H1 (cell line): ENCODE results near the gene MRPS34. TPM values are rescaled to one million over a fixed set of nuclear protein-coding genes. Genes with fewer than 3 reads are reported as not detected.

Source experiments
- CTCF ChIA-PET: fragments of 300-600 bp; sonication (Branson Sonifier 250); formaldehyde crosslinking; loops from one replicate; lab custom pipeline; 2021; ENCODE audit not compliant: partially characterized antibody; lab: Charles Lee
- POLR2A ChIA-PET: fragments of 300-600 bp; sonication (Branson Sonifier 250); formaldehyde crosslinking; loops from one replicate; lab custom pipeline; 2021; ENCODE audit warnings: inconsistent platforms; ENCODE audit not compliant: partially characterized antibody; lab: Charles Lee
- DNase-seq, 2 experiments: peaks; one replicate each; pipeline versions ENCODE4 v3.0.0 to v3.0.0-alpha.2; 2010 to 2022; ENCODE audit warnings: low spot score in 2 of 2, low read depth in 1 of 2, mixed read lengths in 1 of 2
- FAIRE-seq: peaks from 2 replicates; lab custom pipeline; 2011; peaks lifted over from hg19 to GRCh38; lab: Jason Lieb, UNC
- H2AFZ ChIP-seq: 2 replicates; pipeline ENCODE4 v1.8.1; 2012; ENCODE audit warnings: low read length, inconsistent platforms
- H2AK5ac ChIP-seq: 2 replicates; pipeline ENCODE4 v1.6.1; 2013; ENCODE audit warnings: low read depth, low read length
- H2BK120ac ChIP-seq: replicated peaks from 2 replicates; pipeline ENCODE3; 2013; ENCODE audit warnings: low read depth, low read length, inconsistent platforms
- H2BK12ac ChIP-seq: 2 replicates; pipeline ENCODE4 v1.6.1; 2013; ENCODE audit warnings: low read depth, low read length
- H2BK15ac ChIP-seq: 2 replicates; pipeline ENCODE4 v1.6.1; 2013; ENCODE audit warnings: low read length
- H2BK20ac ChIP-seq: 2 replicates; pipeline ENCODE4 v1.6.1; 2013; ENCODE audit warnings: low read length
- H2BK5ac ChIP-seq: 2 replicates; pipeline ENCODE4 v1.6.1; 2013; ENCODE audit warnings: low read depth, low read length
- H3K14ac ChIP-seq: 2 replicates; pipeline ENCODE4 v1.6.1; 2013; ENCODE audit warnings: inconsistent platforms; ENCODE audit not compliant: insufficient read length
- H3K18ac ChIP-seq: 2 replicates; pipeline ENCODE4 v1.6.1; 2013; ENCODE audit warnings: low read length; ENCODE audit errors: extremely low read depth
- H3K23ac ChIP-seq: 2 replicates; pipeline ENCODE4 v1.6.1; 2013; ENCODE audit warnings: inconsistent platforms; ENCODE audit not compliant: insufficient read length
- H3K23me2 ChIP-seq: 2 replicates; pipeline ENCODE4 v1.6.1; 2013; ENCODE audit warnings: low read depth, low read length
- H3K27ac ChIP-seq: 2 replicates; pipeline ENCODE4 v1.6.1; 2011; ENCODE audit warnings: low read depth, low read length, inconsistent platforms
- H3K27me3 ChIP-seq, 4 experiments: replicated peaks in 1 of 4; 1 replicate in 1 of 4; 2 replicates in 3 of 4; pipeline versions ENCODE4 v1.6.1 to v1.8.1; 2011 to 2013; ENCODE audit warnings: low read length in 3 of 4, mild to moderate bottlenecking in 3 of 4, inconsistent platforms in 2 of 4, mixed read lengths in 2 of 4, moderate library complexity in 1 of 4; ENCODE audit not compliant: control insufficient read depth in 3 of 4, insufficient read depth in 3 of 4; ENCODE audit errors: extremely low read depth in 1 of 4
- H3K36me3 ChIP-seq, 4 experiments: 2 replicates each; pipeline versions ENCODE4 v1.6.1 to v1.8.1; 2011 to 2013; ENCODE audit warnings: mild to moderate bottlenecking in 4 of 4, low read length in 3 of 4, moderate library complexity in 2 of 4, control low read depth in 1 of 4, inconsistent platforms in 1 of 4; ENCODE audit not compliant: insufficient read depth in 4 of 4, control insufficient read depth in 2 of 4
- H3K4ac ChIP-seq: replicated peaks from 2 replicates; pipeline ENCODE3; 2013; ENCODE audit warnings: low read length, low read depth, mixed read lengths, inconsistent platforms; ENCODE audit not compliant: insufficient read length
- H3K4me1 ChIP-seq, 4 experiments: replicated peaks in 1 of 4; 1 replicate in 1 of 4; 2 replicates in 3 of 4; pipeline versions ENCODE4 v1.6.1 to v1.8.1; 2011 to 2013; ENCODE audit warnings: low read length in 3 of 4, inconsistent platforms in 2 of 4, mixed read lengths in 1 of 4; ENCODE audit not compliant: insufficient read depth in 4 of 4, control insufficient read depth in 3 of 4
- H3K4me2 ChIP-seq, 2 experiments: 2 replicates each; pipeline versions ENCODE4 v1.6.1 to v1.8.1; 2011 to 2013; ENCODE audit warnings: low read depth in 2 of 2, low read length in 2 of 2, control low read depth in 1 of 2, inconsistent platforms in 1 of 2, mild to moderate bottlenecking in 1 of 2; ENCODE audit not compliant: insufficient read depth in 1 of 2
- H3K4me3 ChIP-seq, 4 experiments: fragments of 200-600, 300-600 bp in 1 of 4; sonication (generic), shearing (Covaris generic), sonication (Bioruptor Twin) in 1 of 4; 2 replicates each; pipeline versions ENCODE4 v1.5.1 to v1.8.1; 2011 to 2016; ENCODE audit warnings: low read length in 4 of 4, low read depth in 3 of 4, control low read depth in 2 of 4, inconsistent platforms in 2 of 4, mild to moderate bottlenecking in 2 of 4, mixed read lengths in 1 of 4, moderate library complexity in 1 of 4; ENCODE audit not compliant: insufficient read depth in 2 of 4; ENCODE audit errors: extremely low read depth in 1 of 4
- H3K56ac ChIP-seq: replicated peaks from 2 replicates; pipeline ENCODE3; 2013; ENCODE audit warnings: low read depth, mild to moderate bottlenecking, mixed read lengths, low read length, inconsistent platforms; ENCODE audit not compliant: insufficient read length
- H3K79me1 ChIP-seq: 2 replicates; pipeline ENCODE4 v1.6.1; 2013; ENCODE audit warnings: low read depth, low read length, control low read depth
- H3K79me2 ChIP-seq, 2 experiments: 2 replicates each; pipeline versions ENCODE4 v1.6.1 to v1.8.1; 2012 to 2013; ENCODE audit warnings: low read length in 2 of 2, mild to moderate bottlenecking in 2 of 2, inconsistent platforms in 1 of 2; ENCODE audit not compliant: insufficient read depth in 2 of 2, control insufficient read depth in 1 of 2
- H3K9ac ChIP-seq, 4 experiments: replicated peaks in 1 of 4; 1 replicate in 1 of 4; 2 replicates in 3 of 4; pipeline versions ENCODE4 v1.6.1 to v1.8.1; 2011 to 2013; ENCODE audit warnings: low read depth in 3 of 4, low read length in 3 of 4, control low read depth in 2 of 4, mild to moderate bottlenecking in 2 of 4, moderate library complexity in 2 of 4, inconsistent platforms in 1 of 4; ENCODE audit errors: extremely low read depth in 1 of 4
- H3K9me3 ChIP-seq, 2 experiments: 2 replicates each; pipeline versions ENCODE4 v1.6.1 to v1.8.1; 2012 to 2013; ENCODE audit warnings: mild to moderate bottlenecking in 2 of 2, moderate library complexity in 2 of 2, control low read depth in 1 of 2, inconsistent platforms in 1 of 2, low read depth in 1 of 2, low read length in 1 of 2, mixed read lengths in 1 of 2; ENCODE audit not compliant: insufficient read depth in 2 of 2
- H4K20me1 ChIP-seq, 2 experiments: replicated peaks in 1 of 2; 2 replicates each; pipeline versions ENCODE3 to v1.8.1; 2011 to 2013; ENCODE audit warnings: inconsistent platforms in 2 of 2, low read length in 2 of 2, mild to moderate bottlenecking in 1 of 2; ENCODE audit not compliant: insufficient read depth in 2 of 2, control insufficient read depth in 1 of 2
- H4K5ac ChIP-seq: 2 replicates; pipeline ENCODE4 v1.6.1; 2013; ENCODE audit warnings: low read length, low read depth, mixed read lengths, inconsistent platforms; ENCODE audit not compliant: insufficient read length
- H4K8ac ChIP-seq: 2 replicates; pipeline ENCODE4 v1.8.0; 2013; ENCODE audit warnings: mild to moderate bottlenecking, moderate library complexity, low read length, inconsistent platforms; ENCODE audit not compliant: insufficient read depth; ENCODE audit errors: extremely low read depth
- H4K91ac ChIP-seq: replicated peaks from 2 replicates; pipeline ENCODE3; 2013; ENCODE audit warnings: low read length, mixed read lengths, inconsistent platforms; ENCODE audit not compliant: insufficient read length
- POLR2AphosphoS5 ChIP-seq: IDR thresholded peaks from 2 replicates; pipeline ENCODE4 v1.6.1; 2011; ENCODE audit warnings: low read depth, low read length
- TAF1 ChIP-seq: IDR thresholded peaks from 2 replicates; pipeline ENCODE4 v1.6.1; 2011; ENCODE audit warnings: mild to moderate bottlenecking, low read depth, low read length
- WGBS, 2 experiments: shearing (Covaris generic) in 1 of 2; methylation state at CpG; one replicate each; pipeline versions ENCODE4 v1.1.6 to v1.1.7; 2013 to 2015; ENCODE audit warnings: low lambda C conversion rate in 2 of 2, mixed read lengths in 2 of 2, inconsistent platforms in 1 of 2, low coverage in 1 of 2, missing lambda C conversion rate in 1 of 2; ENCODE audit not compliant: insufficient replicate concordance in 2 of 2, insufficient coverage in 1 of 2, insufficient read length in 1 of 2; ENCODE audit errors: extremely low coverage in 1 of 2, missing lambda C conversion rate in 1 of 2; 5-methylcytosine and 5-hydroxymethylcytosine counted together
- polyA plus RNA-seq, 7 experiments: library from polyadenylated mRNA; depleted of rRNA in 3 of 7; stranded (reverse) in 5 of 7; unstranded in 2 of 7; fragments of >200 nt in 5 of 7; fragments of 200-250 nt in 2 of 7; gene quantifications; 1 replicate in 5 of 7; 2 replicates in 1 of 7; 4 replicates in 1 of 7; pipeline versions ENCODE4 v1.2.1 to v1.2.3, GENCODE V29; 2011 to 2013; ENCODE audit warnings: missing spikeins in 2 of 7, mixed read lengths in 2 of 7
- total RNA-seq: library from RNA; stranded (reverse); fragmentation: NEBNext Ultra II Directional; extraction: Animal tissue kit (Norgen Biotek cat#: 25700); gene quantifications from 2 replicates; pipeline ENCODE4 v1.2.1, GENCODE V29; 2021

The MRPS34 gene
- total and polyA plus RNA-seq, 2 of the 8 experiments (the other 6 are each of a cell fraction or from before 2014, with no cell fraction given) = 168 to 252 TPM

DNA sequence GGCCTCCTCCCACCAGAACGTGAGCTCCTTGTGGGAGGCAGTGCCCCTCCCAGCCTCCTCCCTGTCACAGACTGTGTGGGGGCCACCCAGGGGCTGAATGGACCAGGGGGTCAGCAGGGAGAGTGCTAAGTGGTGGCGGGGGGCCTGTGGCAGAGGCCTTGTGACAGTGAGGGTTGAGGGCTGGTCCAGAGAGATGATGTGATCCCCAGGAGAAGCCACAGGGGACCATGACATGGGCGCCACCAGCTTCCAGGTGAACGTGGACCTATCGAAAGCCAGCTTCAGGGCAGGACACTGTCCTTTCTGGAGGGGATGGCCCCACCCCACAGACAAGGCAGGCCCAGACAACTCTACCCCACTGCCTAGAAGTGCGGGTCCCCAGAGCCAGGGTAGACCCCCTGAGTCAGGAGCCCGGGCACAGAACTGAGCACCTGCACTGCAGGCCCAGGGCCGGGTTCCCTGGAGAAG is 6.3 kb upstream of the MRPS34 start:
- Histone ChIP-seq H3K18ac (no peak overlapping the region), H4K20me1 (peaks cover 3 to 34% of the 10 kb centered on the region in 2 experiments), H3K4me1 (peaks cover 0 to 7% (median 4%) of the 10 kb centered on the region in 4 experiments; a peak in 5 of 7 replicates), H3K79me2 (peaks cover 0 to 16% of the 10 kb centered on the region in 2 experiments; a peak in 2 of 4 replicates), H3K36me3 (peaks cover 0 to 23% (median 9%) of the 10 kb centered on the region in 4 experiments; a peak in 5 of 8 replicates), H3K9ac (no peak overlapping the region), H3K4ac (no peak overlapping the region), H2BK15ac (no peak overlapping the region), H3K4me2 (no peak overlapping the region), H4K8ac (no peak overlapping the region), H3K23ac (no peak overlapping the region), H2BK20ac (no peak overlapping the region), H4K5ac (no peak overlapping the region), H3K56ac (no peak overlapping the region), H3K4me3 (no peak overlapping the region), H2AK5ac (no peak overlapping the region), H2BK120ac (no peak overlapping the region), H3K79me1 (peaks cover 12% of the 10 kb centered on the region), H3K9me3 (no peaks in the 10 kb centered on the region), H3K27me3 (no peaks in the 10 kb centered on the region), H2BK5ac (no peak overlapping the region), H3K23me2 (peaks cover 3% of the 10 kb centered on the region; the same call in 1 of the 2 replicates), H3K27ac (no peak overlapping the region), H3K14ac (no peak overlapping the region), H2BK12ac (no peak overlapping the region), H2AFZ (no peak overlapping the region), H4K91ac (no peak overlapping the region)
- TF ChIP-seq POLR2AphosphoS5 = 0 out of 2 replicates have a peak, but pooled peaks have one; percentile 11
- no peak for TF ChIP-seq TAF1
- FAIRE-seq (no peak), DNase-seq (no peak)
- WGBS, 2 experiments = 90% methylated on average over 8 of the region's 8 CpGs; no CpG with 5 or more reads in 1 of the 2 experiments
- CTCF ChIA-PET = interaction anchor here (0.8 to 1.2 kb wide), 2 partner anchors 44 to 83 kb away, joined by 3 read pairs; no protein-coding TSS in a partner anchor
- POLR2A ChIA-PET = interaction anchor here (0.8 to 12.0 kb wide), 8 partner anchors 9 to 431 kb away, joined by 3 to 246 read pairs (median 5); partner anchors contain the start of genes EME2, IGFALS, MRPS34 and NME3
